ENCODE measurements around the gene ADAM33.

GRCh38 chr20:3640259-3640658, 41.6 kb downstream of the ADAM33 start:
- no peak for TF ChIP-seq CTCF (conservative IDR thresholded peaks at IDR 0.05; ENCODE audit: low read length)
- no peak for TF ChIP-seq EZH2phosphoT487 (IDR thresholded peaks at IDR 0.05; ENCODE audit: borderline replicate concordance)
